Fibroblast of skin of right biceps (primary cell): Measurements from ENCODE around the gene CHDH.

Source experiments
- DNase-seq: peaks from one replicate; pipeline ENCODE4 v3.0.0-alpha.2; 2013

The CHDH gene

DNA sequence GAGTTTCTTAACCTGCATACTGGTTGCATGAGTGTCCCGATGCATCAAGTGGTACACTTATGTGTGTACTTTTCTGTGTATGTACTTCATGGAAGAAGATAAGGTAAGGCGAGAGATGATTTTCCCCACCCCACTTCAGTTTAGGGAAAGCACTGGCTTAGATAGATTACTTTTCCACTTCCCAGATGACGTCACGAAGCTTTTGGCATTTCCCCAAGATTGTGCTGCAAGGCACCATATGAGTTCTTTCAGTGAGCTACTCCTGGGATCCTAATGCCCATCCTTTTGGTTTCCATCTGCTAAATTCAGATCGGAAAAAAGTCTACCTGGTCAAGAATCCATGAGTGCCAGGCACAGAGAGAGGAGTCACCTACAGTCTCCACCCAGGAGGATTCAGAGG lies 4.7 kb upstream of the CHDH start:
- peak; percentile 33 for DNase-seq

DNA sequence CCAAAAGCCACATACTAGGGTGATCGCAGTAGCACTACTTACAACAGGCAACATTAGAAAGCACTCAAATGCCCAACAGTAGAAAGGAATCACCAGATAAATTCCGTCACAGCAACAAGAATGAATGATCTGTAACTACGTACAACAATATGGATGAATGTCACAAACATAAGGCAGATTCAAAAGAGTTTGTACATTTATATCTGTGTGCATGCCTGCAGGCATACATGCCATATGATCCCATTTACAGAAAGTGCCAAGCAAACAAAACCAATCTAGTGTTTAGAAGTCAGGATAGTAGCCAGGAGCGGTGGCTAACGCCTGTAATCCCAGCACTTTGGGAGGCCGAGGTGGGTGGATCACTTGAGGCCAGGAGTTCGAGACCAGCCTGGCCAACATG lies 3.7 kb upstream of the CHDH start:
- no peak for DNase-seq

DNA sequence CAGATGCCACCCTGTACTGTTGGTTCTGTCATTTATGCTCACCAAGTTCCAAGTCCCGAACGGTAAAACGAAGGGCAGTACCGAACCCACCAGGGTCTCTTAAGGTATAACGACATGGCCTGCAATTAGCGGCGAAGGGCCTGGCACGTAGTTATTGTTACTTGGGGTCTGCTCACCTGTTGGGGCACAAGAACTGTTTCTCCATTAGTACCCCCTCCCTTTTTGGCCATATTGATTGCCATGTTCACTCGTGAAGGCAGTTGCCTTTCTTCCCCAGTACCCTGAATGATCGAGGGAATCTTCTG lies 584 bp upstream of the CHDH start:
- DNase-seq: no peak

DNA sequence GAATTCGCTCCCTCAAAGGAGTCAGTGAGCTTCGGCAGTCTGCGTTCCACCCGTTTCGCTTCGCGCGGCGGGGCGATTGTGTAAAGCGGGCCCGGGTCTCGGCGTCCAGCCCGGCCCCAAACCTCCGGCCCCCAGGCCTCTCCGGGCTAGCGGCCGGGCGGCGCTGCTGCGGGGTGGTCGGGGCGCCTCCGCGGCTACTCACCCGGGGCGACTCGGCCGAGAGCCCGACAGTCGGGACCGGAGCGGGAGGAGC lies 412 bp downstream of the CHDH start:
- DNase-seq: no peak

DNA sequence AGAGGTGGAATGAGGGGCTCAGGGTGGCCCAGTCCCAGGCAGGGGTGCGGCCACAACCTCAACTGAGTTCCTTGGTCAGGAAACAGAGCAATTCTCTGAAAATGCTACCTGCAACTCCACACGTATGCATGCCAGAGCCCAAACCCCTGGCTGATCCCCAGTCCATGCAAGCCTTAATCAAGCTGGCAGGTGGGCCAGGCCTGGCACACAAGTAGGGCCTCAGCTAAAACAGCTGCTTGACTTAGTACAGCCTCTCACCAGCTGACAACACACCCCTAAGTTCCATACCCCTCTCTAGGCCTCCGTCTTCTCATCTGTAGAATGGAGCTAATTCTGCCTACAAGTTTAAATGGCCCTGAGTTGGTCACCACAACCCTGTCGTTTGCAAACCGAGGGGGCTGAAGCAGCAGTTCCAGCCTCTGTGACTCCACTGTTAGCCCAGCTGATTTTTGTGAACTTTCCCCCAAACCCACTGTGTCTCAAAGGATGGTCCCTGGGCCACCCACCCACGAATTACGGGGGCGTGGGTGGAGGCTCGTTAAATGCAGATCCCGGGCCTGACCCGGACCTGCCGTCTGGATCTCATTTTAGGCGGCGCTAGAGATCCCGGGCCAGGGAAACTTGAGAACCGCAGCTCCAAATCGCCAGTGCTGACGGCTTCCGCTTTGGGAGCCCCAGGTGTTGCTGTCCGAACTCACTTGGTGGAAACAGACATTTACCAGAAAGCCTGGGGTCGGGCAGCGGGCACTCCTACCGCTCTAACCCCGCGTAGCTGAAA lies 927 bp downstream of the CHDH start:
- DNase-seq: peak; percentile 28

DNA sequence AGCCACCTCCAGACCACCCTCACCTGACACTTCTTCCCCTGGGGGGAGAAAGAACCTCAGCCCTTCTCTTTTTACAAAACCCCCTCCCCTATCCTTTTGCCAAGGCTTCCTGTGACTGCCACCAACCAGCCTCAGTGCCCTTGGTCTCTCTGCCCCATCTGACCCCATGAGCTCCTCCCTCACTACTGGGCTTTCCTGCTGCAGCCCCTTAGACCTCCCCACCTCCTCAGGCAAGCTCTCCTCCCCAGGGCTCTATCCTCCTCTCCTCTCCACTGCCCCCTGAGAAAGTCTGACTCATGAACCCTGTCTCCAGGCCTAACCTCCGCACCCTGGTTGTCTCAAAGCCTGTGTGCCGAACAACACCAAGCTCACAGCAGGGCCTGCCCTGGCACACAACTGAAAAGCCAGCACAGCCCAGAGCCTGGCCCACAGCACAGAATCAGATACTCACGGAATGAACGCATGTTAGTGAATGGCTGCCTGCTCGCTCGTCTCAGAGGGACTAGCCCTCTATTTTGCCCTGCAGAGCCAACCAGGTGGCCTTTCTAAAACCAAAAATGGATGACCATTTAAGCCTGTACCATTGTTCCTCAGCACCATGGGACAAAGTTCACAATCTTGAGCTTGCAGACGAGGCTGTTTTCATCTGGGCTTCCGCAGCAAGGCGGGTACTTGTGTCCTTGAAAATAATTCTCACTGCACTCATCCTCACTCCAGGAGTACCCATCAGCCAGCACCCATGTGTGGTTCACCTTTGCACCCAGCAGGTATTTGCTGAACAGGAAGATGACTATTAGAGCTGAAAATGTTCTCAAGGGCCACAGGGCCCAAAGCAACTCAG lies 1.7 kb downstream of the CHDH start:
- DNase-seq: no peak

DNA sequence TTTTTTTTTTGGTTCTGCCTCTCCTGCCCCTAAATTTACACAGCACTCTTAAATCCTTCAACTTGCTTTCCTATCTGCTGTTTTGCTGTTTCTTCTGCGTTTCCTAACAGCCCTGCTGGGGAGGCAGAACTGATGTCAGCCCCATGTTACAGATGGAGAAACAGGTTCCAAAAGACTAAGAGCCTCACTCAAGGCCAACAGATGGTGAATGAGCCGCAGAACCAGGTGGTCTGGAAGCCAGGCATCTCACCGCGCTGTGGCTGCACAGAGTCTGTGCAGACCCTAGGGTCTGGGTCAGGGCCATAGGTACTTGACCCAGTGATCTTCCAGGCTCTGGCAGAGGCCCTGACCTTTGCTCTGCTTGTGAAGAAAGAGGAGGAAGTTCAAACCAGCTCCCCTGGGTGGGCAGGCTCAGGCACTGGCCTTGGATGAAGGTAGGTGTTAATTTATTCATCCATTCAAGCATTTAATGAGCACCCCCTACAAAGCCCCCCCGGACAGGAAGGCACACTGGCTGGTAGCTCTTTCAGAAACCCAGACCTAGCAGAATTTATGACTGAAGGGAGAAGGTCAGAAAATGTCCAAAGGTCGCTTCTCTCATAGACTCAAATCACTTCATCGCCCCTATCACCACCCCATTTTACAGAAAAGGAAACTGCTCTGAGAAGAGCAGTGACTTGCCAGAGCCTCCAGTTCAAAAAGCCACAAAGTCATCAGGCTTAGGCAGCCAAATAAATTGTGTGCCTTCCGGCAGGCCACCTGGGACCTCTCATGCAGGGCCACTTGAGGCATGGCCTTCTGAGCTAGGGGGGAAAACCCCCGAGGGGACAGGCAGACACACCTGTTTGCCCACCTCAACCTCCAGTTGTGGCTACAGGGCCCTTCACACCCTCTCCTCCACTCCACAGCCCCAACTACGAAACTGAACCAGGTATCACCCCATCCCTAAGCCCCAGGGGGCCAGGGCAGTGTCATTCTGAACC lies 2.7 kb downstream of the CHDH start:
- no peak for DNase-seq

DNA sequence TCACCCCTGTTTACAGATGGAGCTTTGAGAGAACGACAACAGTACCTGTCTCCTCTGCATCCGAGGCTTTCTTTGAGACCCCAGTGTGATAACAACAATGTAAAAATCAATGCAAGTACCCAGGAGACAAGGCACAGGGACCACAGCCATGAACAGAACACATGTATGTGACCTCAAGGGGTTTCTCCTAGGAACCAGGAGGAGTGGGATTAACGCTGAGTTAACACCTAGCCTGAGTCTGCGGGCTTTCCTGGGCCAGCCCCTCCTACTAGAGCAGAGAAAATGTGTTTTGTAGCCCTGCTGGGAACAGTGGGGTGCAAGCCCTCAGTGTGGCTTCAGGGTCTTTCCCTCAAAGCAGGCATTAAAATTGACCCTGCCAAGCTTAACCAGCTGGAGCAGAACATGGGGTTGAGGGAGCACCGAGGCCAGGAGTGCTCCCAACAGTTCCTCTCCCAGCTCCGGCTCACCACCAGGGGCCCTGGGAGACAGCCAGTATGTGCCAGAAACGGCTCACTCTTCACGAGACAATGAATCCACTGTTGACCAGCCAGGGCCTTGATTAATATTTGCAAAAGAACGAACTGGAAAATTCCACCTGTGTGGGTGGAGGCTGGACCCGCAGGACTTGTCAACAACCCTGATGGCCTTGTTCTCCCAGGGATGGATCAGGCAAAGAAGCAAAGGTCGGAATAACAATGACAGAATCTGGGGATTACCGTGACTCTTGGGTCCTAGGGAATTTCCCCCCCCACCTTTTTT lies 3.6 kb downstream of the CHDH start:
- DNase-seq: peak; percentile 10

DNA sequence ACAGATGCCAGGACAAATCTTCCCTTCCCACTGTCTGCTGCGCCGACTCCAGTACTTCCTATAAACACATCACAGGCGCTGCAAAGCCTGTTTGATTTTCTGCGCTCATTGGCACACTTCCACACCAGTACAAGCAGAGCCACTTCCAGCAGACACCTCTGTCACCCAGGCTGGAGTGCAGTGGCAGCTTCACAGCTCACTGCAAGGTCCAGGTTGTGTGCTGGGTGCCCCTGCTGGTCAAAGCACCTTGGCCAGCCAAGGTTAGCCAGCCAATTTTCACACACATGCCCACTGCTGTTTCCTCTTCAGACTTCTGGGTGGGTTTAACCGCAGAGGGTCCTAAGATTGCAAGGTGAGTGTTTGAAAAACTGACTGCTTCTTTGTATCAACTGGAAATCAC lies 4.9 kb downstream of the CHDH start:
- no peak for DNase-seq

DNA sequence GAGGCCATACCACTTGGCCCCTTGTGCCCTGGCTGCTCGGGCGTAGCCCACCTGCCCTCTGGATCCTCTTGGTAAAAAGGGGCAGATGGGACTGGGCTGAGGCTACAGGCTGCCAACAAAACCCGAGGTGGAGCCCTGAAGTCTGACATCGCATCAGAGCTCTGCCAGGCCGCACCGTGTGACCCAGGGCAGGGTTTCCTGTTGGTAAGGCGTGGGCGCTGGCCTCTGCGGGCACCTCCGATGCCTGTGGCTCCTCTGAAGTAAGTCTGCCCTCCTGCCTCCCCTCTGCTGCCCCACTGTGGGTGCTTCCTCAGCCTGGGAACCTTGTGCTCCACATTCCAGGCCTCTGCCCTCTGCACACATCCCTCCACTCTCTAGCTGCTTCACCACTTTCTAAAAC lies 8.9 kb downstream of the CHDH start:
- no peak for DNase-seq

DNA sequence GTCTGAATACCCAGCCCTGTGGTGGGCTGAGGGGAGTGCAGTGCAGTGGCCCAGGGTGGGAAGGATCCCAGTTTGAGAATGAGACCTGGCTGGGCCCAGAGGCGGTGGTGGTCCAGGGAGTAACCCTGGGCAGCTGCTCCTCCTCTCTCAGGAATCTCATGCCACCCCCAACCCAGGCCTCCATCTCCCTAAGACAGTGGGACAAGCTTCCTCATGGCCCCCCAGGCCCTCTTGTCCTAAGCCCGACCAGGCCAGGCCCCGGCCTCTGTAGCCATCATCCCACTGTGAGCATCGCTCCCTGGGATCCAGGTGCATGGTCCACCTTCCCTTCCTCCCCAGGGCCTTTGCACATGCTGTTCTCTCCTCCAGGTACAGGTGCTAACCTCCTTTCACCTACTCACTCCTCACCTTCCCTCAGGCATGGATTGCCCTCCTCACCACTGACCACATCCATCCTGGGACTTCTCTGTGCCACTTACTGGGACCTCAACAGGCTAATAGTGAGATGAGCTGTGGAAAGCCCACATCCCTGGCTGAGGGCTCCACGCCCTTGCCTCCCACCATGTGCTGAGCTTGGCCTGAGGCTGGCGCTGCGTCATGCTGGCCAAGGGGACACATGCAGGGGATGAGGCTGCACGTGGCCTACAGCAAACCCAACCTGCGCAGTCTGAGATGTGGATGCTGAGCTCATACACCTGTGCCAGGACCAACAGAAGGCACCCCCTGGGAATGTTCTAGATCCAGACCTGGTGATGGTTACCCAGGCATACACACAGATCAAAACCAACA lies 9.9 kb downstream of the CHDH start:
- no peak for DNase-seq

DNA sequence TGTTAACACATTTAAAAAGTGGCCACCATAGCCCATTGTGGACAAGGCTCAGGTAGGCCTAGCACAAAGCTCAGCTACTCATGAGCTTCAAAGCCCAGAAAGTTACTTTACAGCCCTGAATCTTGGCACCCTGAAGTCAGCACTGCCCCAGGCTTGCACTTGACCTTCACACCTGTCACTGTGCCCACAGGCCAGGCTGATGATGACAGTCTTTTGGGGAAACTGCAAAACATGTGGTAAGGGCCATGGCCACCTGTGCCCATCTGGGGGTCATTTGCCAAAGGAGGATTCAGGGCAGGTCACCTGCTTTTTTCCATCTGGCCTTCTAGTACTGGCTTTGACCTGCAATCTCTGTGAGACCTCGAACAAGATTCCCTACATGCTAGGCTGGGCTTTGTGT lies 11.0 kb downstream of the CHDH start:
- no peak for DNase-seq

DNA sequence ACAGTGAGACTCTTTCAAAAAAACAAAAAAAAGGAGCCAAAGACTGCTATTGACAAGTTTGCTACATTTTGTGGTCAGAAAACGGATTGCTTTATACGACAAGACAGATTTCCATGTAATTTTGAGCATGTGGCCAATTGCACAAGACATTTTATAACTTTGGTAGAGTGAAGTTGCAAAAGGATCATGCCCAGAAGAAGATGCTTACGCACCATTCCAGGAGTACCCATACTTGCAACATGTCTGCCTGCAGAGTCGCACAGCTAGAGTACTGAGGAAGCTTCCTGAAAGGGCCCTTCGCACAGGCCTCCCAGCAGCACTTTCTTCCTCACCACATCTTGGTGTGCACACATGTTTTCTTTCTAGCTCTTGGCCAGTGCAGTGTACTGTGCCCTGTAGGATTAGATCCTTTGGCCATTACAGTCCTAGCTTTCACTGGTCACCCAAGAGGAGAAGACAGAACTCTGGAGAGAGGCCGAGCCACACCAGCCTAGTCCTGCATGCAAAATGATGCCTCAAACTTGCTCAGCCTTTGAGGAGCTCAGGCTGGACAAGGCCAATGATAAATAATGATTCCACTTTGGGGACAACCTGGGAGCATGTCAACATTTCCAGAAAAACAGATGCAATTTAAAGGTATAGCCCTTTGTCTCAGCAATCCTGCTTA lies 11.7 kb downstream of the CHDH start:
- no peak for DNase-seq

DNA sequence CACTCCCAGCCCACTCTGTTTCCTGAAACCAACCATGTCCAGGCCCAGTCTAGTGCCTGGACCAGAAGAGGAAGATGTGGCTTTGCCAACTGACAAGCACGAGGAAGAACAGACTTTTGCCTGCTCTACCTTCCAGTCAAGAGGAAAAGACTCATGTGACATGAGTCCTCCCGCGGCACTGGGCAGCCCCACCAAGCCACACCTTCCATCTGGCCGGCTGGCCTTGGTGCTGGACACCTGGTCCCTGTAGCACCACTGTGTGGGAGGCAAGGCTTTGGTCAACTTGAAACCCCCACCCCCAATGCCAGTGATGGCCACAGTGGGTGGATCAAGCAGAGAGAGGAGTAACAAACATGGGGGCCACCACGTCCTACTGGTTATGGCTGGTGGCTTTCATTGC lies 12.5 kb downstream of the CHDH start:
- DNase-seq: no peak

DNA sequence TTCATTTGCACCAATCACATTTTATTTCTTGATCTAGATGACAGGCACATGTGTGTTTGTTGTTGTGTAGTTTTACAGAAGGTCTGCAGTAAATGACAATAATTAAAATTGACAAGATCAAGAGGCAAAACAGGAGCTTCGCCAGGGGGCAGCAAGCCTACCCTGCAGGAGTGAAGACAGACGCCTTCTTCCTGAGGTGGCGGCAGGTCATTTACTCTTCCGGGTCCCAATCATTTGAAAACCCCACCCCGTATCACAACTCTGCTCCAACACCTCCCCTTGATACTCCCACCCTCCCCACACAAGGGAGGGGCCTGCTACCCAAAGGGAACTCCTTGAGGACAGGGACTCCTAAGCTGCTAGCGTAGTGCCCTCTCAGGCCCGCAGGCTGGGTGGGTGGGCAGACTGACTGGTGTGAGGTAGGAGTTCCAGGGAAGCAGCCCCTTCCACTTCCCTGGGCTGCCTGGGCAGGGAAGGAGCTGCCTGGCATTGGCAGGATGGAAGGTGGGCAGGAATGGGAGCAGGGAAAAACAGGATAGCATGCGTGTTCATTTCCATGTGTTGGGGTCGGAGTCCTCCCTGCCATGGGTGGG lies 13.1 kb downstream of the CHDH start:
- DNase-seq: no peak

DNA sequence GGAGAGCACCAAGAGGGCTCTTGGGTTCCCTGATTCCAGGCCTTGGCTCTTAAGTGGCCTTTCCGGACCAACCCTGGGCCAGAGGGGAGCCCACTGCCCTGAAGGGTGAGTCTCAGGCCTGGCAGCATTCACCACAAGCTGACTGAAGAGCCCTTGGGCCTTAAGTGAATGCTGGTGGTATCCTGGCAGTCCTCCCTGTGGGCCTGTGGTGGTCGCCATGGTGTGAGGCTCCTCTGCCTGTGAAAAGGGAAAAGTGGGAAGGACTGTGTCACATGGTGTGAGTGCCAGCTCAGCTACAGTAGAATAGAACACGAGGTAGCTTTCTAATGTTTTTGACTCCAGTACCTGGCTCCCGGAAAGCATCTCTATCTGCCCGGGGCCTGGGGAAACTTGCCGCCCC lies 15.3 kb downstream of the CHDH start:
- no peak for DNase-seq

DNA sequence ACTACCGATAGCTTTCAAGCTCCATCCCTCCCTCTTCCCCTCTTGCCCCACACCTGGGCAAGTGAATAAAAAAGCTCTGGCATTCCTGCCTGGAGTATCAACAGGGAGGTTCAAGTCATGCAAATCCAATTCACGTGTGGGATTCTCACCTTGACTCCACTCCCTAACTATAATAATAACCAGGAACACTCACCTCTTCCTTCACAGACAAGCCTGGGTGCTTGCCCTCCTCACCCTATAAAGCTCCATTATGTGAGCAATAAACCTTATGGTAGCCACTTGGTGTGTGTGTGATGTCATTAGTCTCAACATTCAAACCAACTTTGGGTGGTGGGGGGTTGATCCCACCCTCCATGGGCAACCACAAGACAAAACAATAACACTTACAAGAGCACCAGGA lies 16.6 kb downstream of the CHDH start:
- DNase-seq: no peak

DNA sequence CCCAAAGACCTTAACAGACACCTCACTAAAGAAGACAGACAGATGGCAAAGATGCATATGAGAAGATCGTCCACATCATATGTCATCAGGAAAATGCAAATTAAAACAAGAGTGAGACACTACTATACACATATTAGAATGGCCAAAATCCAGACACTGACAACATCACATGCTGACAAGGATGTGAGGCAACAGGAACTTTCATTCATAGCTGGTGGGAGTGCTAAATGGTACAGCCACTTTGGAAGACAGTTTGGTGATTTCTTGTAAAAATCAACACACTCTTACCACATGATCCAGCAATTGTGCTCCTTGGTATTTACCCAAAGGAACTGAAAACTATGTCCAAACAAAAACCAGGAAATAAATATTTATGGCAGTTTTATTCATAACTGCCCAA lies 17.6 kb downstream of the CHDH start:
- no peak for DNase-seq

DNA sequence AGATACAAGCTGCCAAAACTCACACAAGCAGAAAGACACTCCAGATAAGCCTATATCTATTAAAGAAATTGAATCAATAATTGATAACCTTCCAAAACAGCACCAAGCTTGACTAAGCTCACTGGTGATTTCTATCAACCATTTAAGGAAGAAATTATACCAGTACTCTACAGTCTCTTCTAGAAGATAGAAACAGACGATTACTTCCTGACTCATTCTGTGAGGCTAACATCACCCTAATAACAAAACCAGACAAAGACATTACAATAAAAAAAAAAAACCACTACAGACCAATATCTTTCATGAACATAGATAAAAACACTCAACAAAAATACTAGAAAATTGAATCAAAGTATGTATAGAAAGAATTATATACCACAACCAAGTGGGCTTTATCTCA lies 20.2 kb downstream of the CHDH start:
- DNase-seq: no peak

DNA sequence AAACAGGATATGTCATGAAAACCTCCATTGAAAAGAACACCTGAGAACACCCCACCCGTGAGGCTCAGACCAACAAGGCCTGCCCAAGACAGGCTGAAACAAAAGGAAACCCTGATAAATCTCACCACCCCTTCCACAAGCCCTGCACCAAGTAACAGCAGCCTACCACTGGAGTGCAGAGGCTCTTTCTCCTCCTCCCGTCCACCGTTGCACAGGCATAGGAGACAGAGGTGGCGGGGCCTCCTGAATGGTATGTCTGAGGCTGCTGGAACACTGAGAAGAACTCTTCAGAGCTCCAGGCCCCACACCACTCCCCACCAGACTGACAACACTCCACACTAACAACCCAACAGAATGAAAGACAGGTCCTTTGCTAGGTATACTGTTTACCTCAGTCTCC lies 21.4 kb downstream of the CHDH start:
- DNase-seq: no peak

DNA sequence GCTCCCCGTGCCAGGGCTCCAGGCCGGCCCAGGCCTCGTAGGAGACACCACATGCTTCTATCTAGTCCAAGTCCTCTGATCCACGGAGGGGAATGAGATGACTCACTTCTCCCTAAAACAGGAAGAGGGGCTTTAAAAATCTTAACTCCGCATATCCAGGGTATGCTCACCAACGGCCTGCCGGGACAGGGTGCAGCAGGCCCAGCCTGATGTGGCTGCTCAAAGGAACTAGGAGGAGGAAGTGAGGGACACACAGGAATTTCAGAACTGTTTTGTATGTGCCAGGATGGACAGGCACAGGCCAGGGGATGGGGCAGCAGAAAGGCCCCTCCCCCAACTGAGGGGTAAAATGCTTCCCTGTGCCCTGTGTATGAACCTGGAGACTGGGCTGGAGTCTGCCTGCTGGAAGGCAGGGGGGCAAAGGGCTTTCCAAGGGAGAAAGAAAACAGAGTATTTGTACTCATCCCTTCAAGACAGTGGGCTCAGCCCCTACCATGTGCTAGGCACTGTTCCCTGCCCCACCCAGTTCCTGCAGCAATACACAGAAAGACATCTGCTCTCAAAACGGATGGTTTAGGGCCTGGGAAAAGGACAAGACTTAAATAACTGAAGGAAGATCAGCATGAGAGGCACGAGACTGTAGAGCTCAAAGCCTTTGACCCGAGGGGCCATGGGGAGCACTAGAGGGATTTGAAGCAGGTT lies 22.1 kb downstream of the CHDH start:
- no peak for DNase-seq
